NCI-H2196 (cell line): ENCODE results near the gene DCST2.
"Not testable (repeated sequence)": the region's sequence is repeated elsewhere in the genome, so short reads cannot be mapped to it uniquely, and the experiment has no call there.

Source experiments
- DNase-seq: peaks from one replicate; lab custom pipeline; 2025; ENCODE audit not compliant: unreplicated experiment; lab: John Stamatoyannopoulos, UW

DCST2 gene

GRCh38 chr1:154982897-154983648 lies 50.5 kb downstream of the DCST2 start, which contains the start of gene FLAD1:
TSS of gene FLAD1 (plus strand) at chr1:154983344. CDS start at chr1:154983695, 351 bp downstream.
- peak; percentile 98 for DNase-seq

GRCh38 chr1:154982341-154982740 lies 51.2 kb downstream of the DCST2 start:
- no peak for DNase-seq

GRCh38 chr1:154978360-154978759 lies 55.2 kb downstream of the DCST2 start:
- DNase-seq: no peak

GRCh38 chr1:154977762-154978161 lies 55.8 kb downstream of the DCST2 start:
- not testable (repeated sequence) for DNase-seq

- no peak for DNase-seq
These were observed 58.0 kb downstream of the DCST2 start for GRCh38 chr1:154975409-154976059.

- peak; percentile 96 for DNase-seq
These were observed 58.7 kb downstream of the DCST2 start for GRCh38 chr1:154974808-154975408.

GRCh38 chr1:154974102-154974807 lies 59.3 kb downstream of the DCST2 start, which contains the start of gene CKS1B:
TSS of gene CKS1B (plus strand) at chr1:154974681. CDS start at chr1:154974746, 65 bp downstream.
- DNase-seq: peak; percentile 99

GRCh38 chr1:154973344-154974101 lies 60.1 kb downstream of the DCST2 start:
- peak; percentile 96 for DNase-seq

- peak; percentile 59 for DNase-seq
These were observed 60.9 kb downstream of the DCST2 start for GRCh38 chr1:154972517-154973343.

- DNase-seq: peak; percentile 59
These were observed 61.4 kb downstream of the DCST2 start for GRCh38 chr1:154972213-154972516.

GRCh38 chr1:154971341-154971998 lies 62.1 kb downstream of the DCST2 start:
- DNase-seq: no peak

GRCh38 chr1:154970631-154971340 lies 62.8 kb downstream of the DCST2 start, which contains the start of gene SHC1:
TSS of gene SHC1 (minus strand) at chr1:154970747. CDS start at chr1:154970526, 221 bp downstream.
- peak; percentile 92 for DNase-seq

GRCh38 chr1:154969860-154970452 lies 63.6 kb downstream of the DCST2 start:
- DNase-seq: no peak

GRCh38 chr1:154969246-154969645 lies 64.3 kb downstream of the DCST2 start:
- no peak for DNase-seq

- DNase-seq: no peak
These were observed 64.8 kb downstream of the DCST2 start for GRCh38 chr1:154968731-154969130.
